Upper lobe of left lung (tissue), 4 donors: ENCODE data around the gene CCNQ.

ENCODE experiments used
- POLR2AphosphoS5 ChIP-seq, 2 donors: sonication (generic); formaldehyde crosslinking; IDR thresholded peaks; one replicate each; pipeline ENCODE4 v1.5.1; 2017; ENCODE audit warnings: antibody characterized with exemption in 2 of 2
- TF ChIP-seq, protein P1 (sequence below), 6 experiments: fragments of 450-650 bp in 4 of 6; fragments of 200-600 bp in 2 of 6; sonication (generic) in 2 of 6; IDR thresholded peaks; one replicate each; pipeline ENCODE4 v1.5.1; 2016 to 2019; ENCODE audit warnings: antibody characterized with exemption in 6 of 6

DNA sequence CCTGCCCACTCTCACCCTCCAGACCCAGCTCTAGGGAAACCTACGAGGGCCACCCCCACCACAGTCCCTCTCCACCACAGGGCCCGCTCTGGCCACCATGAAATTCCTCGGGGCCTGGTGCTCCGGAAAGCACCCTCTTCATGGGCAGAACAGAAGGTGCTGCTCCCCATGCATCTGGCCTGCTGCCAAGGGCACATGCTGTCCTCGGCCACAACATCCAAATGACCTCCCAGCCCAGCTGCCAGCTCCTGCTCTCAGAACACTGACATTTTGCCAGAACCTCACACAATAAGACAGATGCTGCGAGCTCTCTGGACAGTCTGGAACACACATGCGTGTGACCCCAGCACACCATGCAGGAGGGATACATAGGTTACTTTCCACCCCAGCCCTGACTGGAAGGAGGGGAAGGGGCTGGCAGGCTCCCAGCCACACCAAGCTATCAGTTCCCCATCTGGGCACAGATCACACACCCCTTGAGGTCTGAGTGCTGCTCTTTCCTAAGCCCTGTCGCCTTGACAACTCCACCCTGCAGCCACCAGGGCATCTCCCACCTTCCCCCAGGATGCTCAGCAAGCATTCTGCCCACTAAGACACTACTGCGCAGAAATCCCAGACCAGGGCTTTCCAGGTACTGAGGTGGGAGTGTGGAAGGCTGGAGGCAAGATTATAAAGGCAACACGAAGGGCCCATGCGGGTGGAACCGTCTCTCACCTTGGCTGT, 5.8 kb downstream of the CCNQ start:
- TF ChIP-seq, protein P1, sequence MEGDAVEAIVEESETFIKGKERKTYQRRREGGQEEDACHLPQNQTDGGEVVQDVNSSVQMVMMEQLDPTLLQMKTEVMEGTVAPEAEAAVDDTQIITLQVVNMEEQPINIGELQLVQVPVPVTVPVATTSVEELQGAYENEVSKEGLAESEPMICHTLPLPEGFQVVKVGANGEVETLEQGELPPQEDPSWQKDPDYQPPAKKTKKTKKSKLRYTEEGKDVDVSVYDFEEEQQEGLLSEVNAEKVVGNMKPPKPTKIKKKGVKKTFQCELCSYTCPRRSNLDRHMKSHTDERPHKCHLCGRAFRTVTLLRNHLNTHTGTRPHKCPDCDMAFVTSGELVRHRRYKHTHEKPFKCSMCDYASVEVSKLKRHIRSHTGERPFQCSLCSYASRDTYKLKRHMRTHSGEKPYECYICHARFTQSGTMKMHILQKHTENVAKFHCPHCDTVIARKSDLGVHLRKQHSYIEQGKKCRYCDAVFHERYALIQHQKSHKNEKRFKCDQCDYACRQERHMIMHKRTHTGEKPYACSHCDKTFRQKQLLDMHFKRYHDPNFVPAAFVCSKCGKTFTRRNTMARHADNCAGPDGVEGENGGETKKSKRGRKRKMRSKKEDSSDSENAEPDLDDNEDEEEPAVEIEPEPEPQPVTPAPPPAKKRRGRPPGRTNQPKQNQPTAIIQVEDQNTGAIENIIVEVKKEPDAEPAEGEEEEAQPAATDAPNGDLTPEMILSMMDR (IDR thresholded peaks at IDR 0.05), result no peak
- no peak for TF ChIP-seq POLR2AphosphoS5 (IDR thresholded peaks at IDR 0.05)
